WTC11 (cell line): ENCODE measurements around the gene TOGARAM2. TPM values are rescaled to one million over a fixed set of nuclear protein-coding genes. Genes with fewer than 3 reads are reported as not detected.

ENCODE experiments used
- ATAC-seq: fragments of 200-7000 bp; cut with Tn5 transposase; 2 replicates; pipeline ENCODE4 v1.10.0; 2021; ENCODE audit warnings: mild to moderate bottlenecking, moderate library complexity
- CTCF ChIA-PET: fragments of 300-600 bp; sonication (Branson Sonifier 250); formaldehyde crosslinking; loops from one replicate; lab custom pipeline; 2021; ENCODE audit warnings: antibody characterized with exemption; lab: Charles Lee
- POLR2A ChIA-PET: fragments of 350-600 bp; sonication (Branson Sonifier 250); formaldehyde crosslinking; loops from one replicate; lab custom pipeline; 2021; ENCODE audit warnings: antibody characterized with exemption; lab: Charles Lee
- DNase-seq: peaks from one replicate; pipeline ENCODE4 v3.0.0; 2021; ENCODE audit warnings: low spot score
- H3K27ac Mint-ChIP-seq: 2 replicates; pipeline ENCODE4 v1.8.0; 2021; ENCODE audit warnings: mixed read lengths
- H3K27me3 Mint-ChIP-seq: 2 replicates; pipeline ENCODE4 v1.8.0; 2021; ENCODE audit warnings: low read depth, mild to moderate bottlenecking, moderate library complexity, mixed read lengths
- H3K36me3 Mint-ChIP-seq: 2 replicates; pipeline ENCODE4 v1.8.0; 2021; ENCODE audit warnings: mixed read lengths
- H3K4me1 Mint-ChIP-seq: 2 replicates; pipeline ENCODE4 v1.8.0; 2022; ENCODE audit warnings: mixed read lengths
- H3K4me3 Mint-ChIP-seq: 2 replicates; pipeline ENCODE4 v1.8.0; 2021; ENCODE audit warnings: mild to moderate bottlenecking, moderate library complexity, mixed read lengths
- H3K9me3 Mint-ChIP-seq: 2 replicates; pipeline ENCODE4 v1.8.0; 2021; ENCODE audit warnings: mixed read lengths
- CTCF ChIP-seq: fragments of 200-600 bp; IDR thresholded peaks from 2 replicates; pipeline ENCODE4 v1.8.0; 2022; ENCODE audit warnings: antibody characterized with exemption
- E2F4 ChIP-seq: sonication (generic); formaldehyde crosslinking; IDR thresholded peaks from 2 replicates; pipeline ENCODE4 v1.8.1; 2022; ENCODE audit warnings: low read depth, mild to moderate bottlenecking, moderate library complexity, missing genetic modification reagents, borderline replicate concordance
- ELF4 ChIP-seq: sonication (generic); formaldehyde crosslinking; IDR thresholded peaks from 2 replicates; pipeline ENCODE4 v1.8.1; 2022; ENCODE audit warnings: low read depth, mild to moderate bottlenecking, moderate library complexity, missing genetic modification reagents
- EMX1 ChIP-seq: fragments of 250-450 bp; sonication (Bioruptor Pico); IDR thresholded peaks from 2 replicates; pipeline ENCODE4 v1.8.0; 2021; ENCODE audit warnings: mild to moderate bottlenecking
- ETV6 ChIP-seq: sonication (generic); formaldehyde crosslinking; IDR thresholded peaks from 2 replicates; pipeline ENCODE4 v1.8.1; 2022; ENCODE audit warnings: mild to moderate bottlenecking, missing genetic modification reagents
- IRF1 ChIP-seq: sonication (generic); formaldehyde crosslinking; IDR thresholded peaks from 2 replicates; pipeline ENCODE4 v1.8.0; 2023; ENCODE audit warnings: missing genetic modification reagents
- NFATC4 ChIP-seq: fragments of 250-450 bp; sonication (Bioruptor Pico); IDR thresholded peaks from 2 replicates; pipeline ENCODE4 v1.9.0; 2021; ENCODE audit warnings: mild to moderate bottlenecking
- PREB ChIP-seq: sonication (generic); formaldehyde crosslinking; IDR thresholded peaks from 2 replicates; pipeline ENCODE4 v1.8.1; 2022; ENCODE audit warnings: mild to moderate bottlenecking, missing genetic modification reagents, moderate library complexity, borderline replicate concordance
- SOX15 ChIP-seq: fragments of 250-450 bp; sonication (Bioruptor Pico); IDR thresholded peaks from 2 replicates; pipeline ENCODE4 v1.9.0; 2021; ENCODE audit warnings: mild to moderate bottlenecking
- TCF7 ChIP-seq: sonication (generic); formaldehyde crosslinking; IDR thresholded peaks from 2 replicates; pipeline ENCODE4 v1.8.0; 2022; ENCODE audit warnings: mild to moderate bottlenecking, low read depth, missing genetic modification reagents, moderate library complexity
- TP53 ChIP-seq: sonication (generic); formaldehyde crosslinking; IDR thresholded peaks from 2 replicates; pipeline ENCODE4 v1.8.1; 2023; ENCODE audit warnings: mild to moderate bottlenecking, missing genetic modification reagents
- USF2 ChIP-seq: sonication (generic); formaldehyde crosslinking; IDR thresholded peaks from 2 replicates; pipeline ENCODE4 v1.8.1; 2023; ENCODE audit warnings: mild to moderate bottlenecking, missing genetic modification reagents, moderate library complexity
- ZMAT4 ChIP-seq: fragments of 250-450 bp; sonication (Bioruptor Pico); IDR thresholded peaks from 2 replicates; pipeline ENCODE4 v1.9.0; 2021; ENCODE audit warnings: mild to moderate bottlenecking
- ZNF138 ChIP-seq: sonication (generic); formaldehyde crosslinking; conservative IDR thresholded peaks from 2 replicates; pipeline ENCODE4 v1.8.1; 2022; ENCODE audit warnings: mild to moderate bottlenecking, moderate library complexity, missing genetic modification reagents
- ZNF281 ChIP-seq: sonication (generic); formaldehyde crosslinking; IDR thresholded peaks from 2 replicates; pipeline ENCODE4 v1.8.0; 2023; ENCODE audit warnings: mild to moderate bottlenecking, missing genetic modification reagents
- ZNF317 ChIP-seq: sonication (generic); formaldehyde crosslinking; IDR thresholded peaks from 2 replicates; pipeline ENCODE4 v1.8.1; 2023; ENCODE audit warnings: low read depth, mild to moderate bottlenecking, moderate library complexity, missing genetic modification reagents, borderline replicate concordance
- ZNF423 ChIP-seq: fragments of 250-450 bp; sonication (Bioruptor Pico); IDR thresholded peaks from 2 replicates; pipeline ENCODE4 v2.1.2; 2022; ENCODE audit warnings: mild to moderate bottlenecking, moderate library complexity
- ZSCAN18 ChIP-seq: fragments of 250-450 bp; sonication (Bioruptor Pico); IDR thresholded peaks from 2 replicates; pipeline ENCODE4 v2.1.2; 2022; ENCODE audit warnings: mild to moderate bottlenecking, moderate library complexity
- total RNA-seq: library from RNA; stranded (reverse); gene quantifications from 3 replicates; pipeline ENCODE4 v1.2.3, GENCODE V29; 2021

The TOGARAM2 gene
- total RNA-seq, 1 experiment from 2014 or later = 1.0 TPM

- Mint-ChIP-seq H3K9me3 (peaks cover 26% of the 10 kb centered on the region), H3K4me3 (no peak overlapping the region), H3K27ac (no peak overlapping the region), H3K27me3 (no peaks in the 10 kb centered on the region), H3K4me1 (no peaks in the 10 kb centered on the region; the same call in 1 of the 2 replicates), H3K36me3 (peaks cover 12% of the 10 kb centered on the region; the same call in 1 of the 2 replicates)
- TF ChIP-seq ZNF138 (CRISPR knock-in tag) (no peak), SOX15 (CRISPR knock-in tag) (no peak), ZNF317 (CRISPR knock-in tag) (no peak), ELF4 (CRISPR knock-in tag) (no peak), NFATC4 (CRISPR knock-in tag) (no peak), IRF1 (CRISPR knock-in tag) (no peak), ZNF423 (CRISPR knock-in tag) (no peak), E2F4 (CRISPR knock-in tag) (no peak), ZSCAN18 (CRISPR knock-in tag) (no peak), PREB (CRISPR knock-in tag) (no peak), ZNF281 (CRISPR knock-in tag) (no peak), TP53 (CRISPR knock-in tag) (no peak)
- CTCF ChIA-PET = no interaction called here
- ATAC-seq (no peak), DNase-seq (no peak)
- POLR2A ChIA-PET = no interaction called here
Measured at GRCh38 chr2:29080886-29081743, 100.0 kb downstream of the TOGARAM2 start.

- ChIA-PET POLR2A (no interaction called here), CTCF (no interaction called here)
- H3K27ac Mint-ChIP-seq = no peak overlapping the region
- no peaks in the 10 kb centered on the region for H3K27me3 Mint-ChIP-seq
- ATAC-seq = no peak
- peaks cover 12% of the 10 kb centered on the region; the same call in 1 of the 2 replicates for H3K36me3 Mint-ChIP-seq
- no peaks in the 10 kb centered on the region for H3K4me1 Mint-ChIP-seq
- peaks cover 22% of the 10 kb centered on the region for H3K9me3 Mint-ChIP-seq
- TF ChIP-seq ZSCAN18 (CRISPR knock-in tag) = no peak
- no peak for TF ChIP-seq ETV6 (CRISPR knock-in tag)
- no peak for TF ChIP-seq USF2 (CRISPR knock-in tag)
- TF ChIP-seq ZNF317 (CRISPR knock-in tag) = no peak
- TF ChIP-seq ZMAT4 (CRISPR knock-in tag) = no peak
- TF ChIP-seq ZNF138 (CRISPR knock-in tag) = no peak
- no peak for TF ChIP-seq EMX1
- TF ChIP-seq TCF7 = no peak
- no peak for TF ChIP-seq CTCF
- TF ChIP-seq TP53 (CRISPR knock-in tag) = no peak
- no peak overlapping the region for H3K4me3 Mint-ChIP-seq
- DNase-seq = no peak
Measured at GRCh38 chr2:29082804-29083495, 101.9 kb downstream of the TOGARAM2 start.
